GM23338 (cell line): ENCODE data around the gene BCR. TPM values are rescaled to one million over a fixed set of nuclear protein-coding genes. Genes with fewer than 3 reads are reported as not detected.

ENCODE experiments used
- ATAC-seq: fragments of 200-7000 bp; cut with Tn5 transposase; 3 replicates; pipeline ENCODE4 v1.9.1; 2020
- DNase-seq: peaks from one replicate; pipeline ENCODE4 v3.0.0-alpha.2; 2015; ENCODE audit warnings: low spot score
- H2AFZ ChIP-seq: fragments of 200-600 bp; sonication (generic); 2 replicates; pipeline ENCODE4 v1.8.0; 2016; ENCODE audit warnings: antibody characterized with exemption, mild to moderate bottlenecking, moderate library complexity
- H3F3A ChIP-seq: fragments of 200-600 bp; sonication (generic); replicated peaks from 2 replicates; pipeline ENCODE4 v1.8.0; 2017; ENCODE audit warnings: antibody characterized with exemption, mixed run types, low read depth
- H3K27ac ChIP-seq: fragments of 200-600 bp; sonication (generic); 2 replicates; pipeline ENCODE4 v1.6.1; 2016; ENCODE audit warnings: low read depth
- H3K27me3 ChIP-seq: fragments of 200-600 bp; sonication (generic); 2 replicates; pipeline ENCODE4 v1.8.0; 2016; ENCODE audit warnings: mild to moderate bottlenecking, mixed run types, moderate library complexity; ENCODE audit not compliant: insufficient read depth
- H3K36me3 ChIP-seq: fragments of 200-600 bp; sonication (generic); 2 replicates; pipeline ENCODE4 v1.8.0; 2016; ENCODE audit warnings: mild to moderate bottlenecking; ENCODE audit not compliant: insufficient read depth
- H3K4me1 ChIP-seq: fragments of 200-600 bp; sonication (generic); 2 replicates; pipeline ENCODE4 v1.8.0; 2016; ENCODE audit warnings: mild to moderate bottlenecking, moderate library complexity; ENCODE audit not compliant: insufficient read depth
- H3K4me2 ChIP-seq: fragments of 200-600 bp; sonication (generic); 2 replicates; pipeline ENCODE4 v1.7.1; 2017; ENCODE audit warnings: mixed run types
- H3K4me3 ChIP-seq: fragments of 200-600 bp; sonication (generic); 2 replicates; pipeline ENCODE4 v1.6.1; 2016; ENCODE audit warnings: mixed run types
- H3K79me2 ChIP-seq: fragments of 200-600 bp; sonication (generic); replicated peaks from 2 replicates; pipeline ENCODE4 v1.8.0; 2017; ENCODE audit warnings: mild to moderate bottlenecking; ENCODE audit not compliant: insufficient read depth
- H3K9me2 ChIP-seq: fragments of 200-600 bp; sonication (generic); 2 replicates; pipeline ENCODE4 v1.8.0; 2017; ENCODE audit not compliant: insufficient read depth
- H4K20me1 ChIP-seq: fragments of 200-600 bp; sonication (generic); replicated peaks from 2 replicates; pipeline ENCODE4 v1.8.0; 2017; ENCODE audit warnings: mild to moderate bottlenecking; ENCODE audit not compliant: insufficient read depth
- H3K27ac Mint-ChIP-seq: 2 replicates; pipeline ENCODE4 v1.8.0; 2020; ENCODE audit warnings: inconsistent platforms, mild to moderate bottlenecking, moderate library complexity, mixed read lengths
- H3K27me3 Mint-ChIP-seq: 3 replicates; pipeline ENCODE4 v1.8.0; 2022; ENCODE audit warnings: low read depth, mild to moderate bottlenecking, moderate library complexity, mixed read lengths, inconsistent platforms; ENCODE audit not compliant: insufficient read depth, poor library complexity
- H3K36me3 Mint-ChIP-seq: 3 replicates; pipeline ENCODE4 v1.8.0; 2021; ENCODE audit warnings: low read depth, mild to moderate bottlenecking, inconsistent platforms, moderate library complexity, mixed read lengths
- H3K4me1 Mint-ChIP-seq: 3 replicates; pipeline ENCODE4 v1.8.0; 2020; ENCODE audit warnings: mild to moderate bottlenecking, inconsistent platforms, mixed read lengths
- H3K4me3 Mint-ChIP-seq: 3 replicates; pipeline ENCODE4 v1.8.0; 2021; ENCODE audit warnings: moderate library complexity, mild to moderate bottlenecking, inconsistent platforms, mixed read lengths
- H3K9me3 Mint-ChIP-seq: 3 replicates; pipeline ENCODE4 v1.8.0; 2020; ENCODE audit warnings: moderate library complexity, mild to moderate bottlenecking, inconsistent platforms, mixed read lengths
- CREB1 ChIP-seq: fragments of 250-450 bp; sonication (Bioruptor Pico); IDR thresholded peaks from 2 replicates; pipeline ENCODE4 v1.5.0; 2020; ENCODE audit warnings: low read depth, mild to moderate bottlenecking, moderate library complexity
- EZH2 ChIP-seq: fragments of 200-600 bp; sonication (generic); IDR thresholded peaks from one replicate; pipeline ENCODE4 v1.8.0; 2017; ENCODE audit warnings: antibody characterized with exemption, mild to moderate bottlenecking, low read depth; ENCODE audit not compliant: unreplicated experiment
- EZH2phosphoT487 ChIP-seq: fragments of 200-600 bp; sonication (generic); IDR thresholded peaks from one replicate; pipeline ENCODE4 v1.8.1; 2018; ENCODE audit warnings: antibody characterized with exemption; ENCODE audit not compliant: unreplicated experiment
- JUNB ChIP-seq: IDR thresholded peaks from one replicate; pipeline ENCODE4 v1.6.1; 2016; ENCODE audit warnings: antibody characterized with exemption; ENCODE audit not compliant: unreplicated experiment
- NANOG ChIP-seq: IDR thresholded peaks from 2 replicates; pipeline ENCODE4 v1.6.1; 2016; ENCODE audit warnings: antibody characterized with exemption, borderline replicate concordance
- POLR2AphosphoS5 ChIP-seq: IDR thresholded peaks from 2 replicates; pipeline ENCODE4 v1.6.1; 2016; ENCODE audit warnings: antibody characterized with exemption, low read depth
- STAT1 ChIP-seq: IDR thresholded peaks from one replicate; pipeline ENCODE4 v1.6.1; 2016; ENCODE audit warnings: antibody characterized with exemption; ENCODE audit not compliant: unreplicated experiment
- ZNF114 ChIP-seq: fragments of 250-450 bp; sonication (Bioruptor Pico); IDR thresholded peaks from 2 replicates; pipeline ENCODE4 v1.5.0; 2020; ENCODE audit warnings: mild to moderate bottlenecking, moderate library complexity
- ZNF331 ChIP-seq: fragments of 250-450 bp; sonication (Bioruptor Pico); IDR thresholded peaks from 2 replicates; pipeline ENCODE4 v1.5.0; 2020; ENCODE audit warnings: low read depth, mild to moderate bottlenecking, moderate library complexity
- polyA plus RNA-seq: library from polyadenylated mRNA; unstranded; fragments of >200 nt; fragmentation: Nextera tagmentation; extraction: Ambion mirVana; gene quantifications from 2 replicates; pipeline ENCODE4 v1.2.1, GENCODE V29; 2016
- total RNA-seq: library from RNA; depleted of rRNA; stranded (reverse); fragments of >200 nt; shearing (Covaris generic); gene quantifications from 2 replicates; pipeline ENCODE4 v1.2.3, GENCODE V29; 2014
- TF ChIP-seq, protein P1 (sequence below): IDR thresholded peaks from one replicate; pipeline ENCODE4 v1.6.1; 2018; ENCODE audit warnings: antibody characterized with exemption; ENCODE audit not compliant: unreplicated experiment
- TF ChIP-seq, protein P2 (sequence below), 2 experiments: fragments of 200-600 bp in 1 of 2; sonication (generic) in 1 of 2; conservative IDR thresholded peaks; 2 replicates each; pipeline versions ENCODE4 v1.5.1 to v1.6.1; 2016 to 2017; ENCODE audit warnings: antibody characterized with exemption in 2 of 2, low read depth in 2 of 2, mild to moderate bottlenecking in 2 of 2, moderate library complexity in 1 of 2
- TF ChIP-seq, protein P3 (sequence below): fragments of 250-450 bp; sonication (Bioruptor Pico); IDR thresholded peaks from 2 replicates; pipeline ENCODE4 v1.5.0; 2020; ENCODE audit warnings: mild to moderate bottlenecking, moderate library complexity
- TF ChIP-seq, protein P4 (sequence below): IDR thresholded peaks from 2 replicates; pipeline ENCODE4 v1.6.1; 2016; ENCODE audit warnings: antibody characterized with exemption

Gene BCR
- total and polyA plus RNA-seq, 2 experiments from 2014 or later: 17.7 to 121 TPM

DNA sequence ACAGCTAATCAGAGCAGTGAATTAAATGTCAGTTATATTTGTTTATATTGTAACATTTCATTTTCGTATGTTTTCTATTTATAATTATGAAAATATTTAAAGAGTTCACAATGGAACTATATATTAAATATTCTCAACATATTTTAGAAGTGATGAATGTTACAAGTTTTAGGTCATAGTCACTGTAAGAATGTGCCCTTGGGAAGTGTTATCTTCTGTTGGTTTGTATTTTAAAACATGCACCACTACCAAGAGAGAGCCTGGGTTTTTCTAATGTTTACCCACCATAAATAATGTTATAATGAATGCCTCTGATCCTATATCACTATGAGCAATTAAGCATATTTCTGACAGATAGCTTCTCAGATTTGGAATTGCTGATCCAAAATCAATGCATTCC lies 171.0 kb downstream of the BCR start:
- peaks cover 79% of the 10 kb centered on the region for H3K27me3 ChIP-seq
- ATAC-seq (no peak), DNase-seq (no peak)
- H3F3A ChIP-seq: no peaks in the 10 kb centered on the region
- H3K4me1 ChIP-seq: no peaks in the 10 kb centered on the region
- no peaks in the 10 kb centered on the region for H3K9me2 ChIP-seq
- Mint-ChIP-seq H3K27me3 (peaks cover 12% of the 10 kb centered on the region), H3K27ac (no peak overlapping the region), H3K36me3 (no peaks in the 10 kb centered on the region), H3K4me3 (no peak overlapping the region), H3K9me3 (no peaks in the 10 kb centered on the region), H3K4me1 (no peaks in the 10 kb centered on the region)
- H3K27ac ChIP-seq: no peak overlapping the region
- H3K36me3 ChIP-seq: no peaks in the 10 kb centered on the region
- H3K4me2 ChIP-seq: no peak overlapping the region
- no peaks in the 10 kb centered on the region for H4K20me1 ChIP-seq
- no peak overlapping the region for H2AFZ ChIP-seq
- no peak for TF ChIP-seq CREB1 (CRISPR knock-in tag)
- no peak for TF ChIP-seq NANOG
- no peak for TF ChIP-seq STAT1
- no peak for TF ChIP-seq POLR2AphosphoS5
- TF ChIP-seq ZNF114 (CRISPR knock-in tag): no peak
- no peak for TF ChIP-seq ZNF331 (CRISPR knock-in tag)
- TF ChIP-seq, protein P1, sequence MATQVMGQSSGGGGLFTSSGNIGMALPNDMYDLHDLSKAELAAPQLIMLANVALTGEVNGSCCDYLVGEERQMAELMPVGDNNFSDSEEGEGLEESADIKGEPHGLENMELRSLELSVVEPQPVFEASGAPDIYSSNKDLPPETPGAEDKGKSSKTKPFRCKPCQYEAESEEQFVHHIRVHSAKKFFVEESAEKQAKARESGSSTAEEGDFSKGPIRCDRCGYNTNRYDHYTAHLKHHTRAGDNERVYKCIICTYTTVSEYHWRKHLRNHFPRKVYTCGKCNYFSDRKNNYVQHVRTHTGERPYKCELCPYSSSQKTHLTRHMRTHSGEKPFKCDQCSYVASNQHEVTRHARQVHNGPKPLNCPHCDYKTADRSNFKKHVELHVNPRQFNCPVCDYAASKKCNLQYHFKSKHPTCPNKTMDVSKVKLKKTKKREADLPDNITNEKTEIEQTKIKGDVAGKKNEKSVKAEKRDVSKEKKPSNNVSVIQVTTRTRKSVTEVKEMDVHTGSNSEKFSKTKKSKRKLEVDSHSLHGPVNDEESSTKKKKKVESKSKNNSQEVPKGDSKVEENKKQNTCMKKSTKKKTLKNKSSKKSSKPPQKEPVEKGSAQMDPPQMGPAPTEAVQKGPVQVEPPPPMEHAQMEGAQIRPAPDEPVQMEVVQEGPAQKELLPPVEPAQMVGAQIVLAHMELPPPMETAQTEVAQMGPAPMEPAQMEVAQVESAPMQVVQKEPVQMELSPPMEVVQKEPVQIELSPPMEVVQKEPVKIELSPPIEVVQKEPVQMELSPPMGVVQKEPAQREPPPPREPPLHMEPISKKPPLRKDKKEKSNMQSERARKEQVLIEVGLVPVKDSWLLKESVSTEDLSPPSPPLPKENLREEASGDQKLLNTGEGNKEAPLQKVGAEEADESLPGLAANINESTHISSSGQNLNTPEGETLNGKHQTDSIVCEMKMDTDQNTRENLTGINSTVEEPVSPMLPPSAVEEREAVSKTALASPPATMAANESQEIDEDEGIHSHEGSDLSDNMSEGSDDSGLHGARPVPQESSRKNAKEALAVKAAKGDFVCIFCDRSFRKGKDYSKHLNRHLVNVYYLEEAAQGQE: no peak
- TF ChIP-seq, protein P2, sequence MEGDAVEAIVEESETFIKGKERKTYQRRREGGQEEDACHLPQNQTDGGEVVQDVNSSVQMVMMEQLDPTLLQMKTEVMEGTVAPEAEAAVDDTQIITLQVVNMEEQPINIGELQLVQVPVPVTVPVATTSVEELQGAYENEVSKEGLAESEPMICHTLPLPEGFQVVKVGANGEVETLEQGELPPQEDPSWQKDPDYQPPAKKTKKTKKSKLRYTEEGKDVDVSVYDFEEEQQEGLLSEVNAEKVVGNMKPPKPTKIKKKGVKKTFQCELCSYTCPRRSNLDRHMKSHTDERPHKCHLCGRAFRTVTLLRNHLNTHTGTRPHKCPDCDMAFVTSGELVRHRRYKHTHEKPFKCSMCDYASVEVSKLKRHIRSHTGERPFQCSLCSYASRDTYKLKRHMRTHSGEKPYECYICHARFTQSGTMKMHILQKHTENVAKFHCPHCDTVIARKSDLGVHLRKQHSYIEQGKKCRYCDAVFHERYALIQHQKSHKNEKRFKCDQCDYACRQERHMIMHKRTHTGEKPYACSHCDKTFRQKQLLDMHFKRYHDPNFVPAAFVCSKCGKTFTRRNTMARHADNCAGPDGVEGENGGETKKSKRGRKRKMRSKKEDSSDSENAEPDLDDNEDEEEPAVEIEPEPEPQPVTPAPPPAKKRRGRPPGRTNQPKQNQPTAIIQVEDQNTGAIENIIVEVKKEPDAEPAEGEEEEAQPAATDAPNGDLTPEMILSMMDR (conservative IDR thresholded peaks at IDR 0.05; ENCODE audit: low read depth in 2 of 2): no peak
- no peak for TF ChIP-seq EZH2
- TF ChIP-seq JUNB: no peak
- no peak for TF ChIP-seq EZH2phosphoT487
- TF ChIP-seq, protein P3, sequence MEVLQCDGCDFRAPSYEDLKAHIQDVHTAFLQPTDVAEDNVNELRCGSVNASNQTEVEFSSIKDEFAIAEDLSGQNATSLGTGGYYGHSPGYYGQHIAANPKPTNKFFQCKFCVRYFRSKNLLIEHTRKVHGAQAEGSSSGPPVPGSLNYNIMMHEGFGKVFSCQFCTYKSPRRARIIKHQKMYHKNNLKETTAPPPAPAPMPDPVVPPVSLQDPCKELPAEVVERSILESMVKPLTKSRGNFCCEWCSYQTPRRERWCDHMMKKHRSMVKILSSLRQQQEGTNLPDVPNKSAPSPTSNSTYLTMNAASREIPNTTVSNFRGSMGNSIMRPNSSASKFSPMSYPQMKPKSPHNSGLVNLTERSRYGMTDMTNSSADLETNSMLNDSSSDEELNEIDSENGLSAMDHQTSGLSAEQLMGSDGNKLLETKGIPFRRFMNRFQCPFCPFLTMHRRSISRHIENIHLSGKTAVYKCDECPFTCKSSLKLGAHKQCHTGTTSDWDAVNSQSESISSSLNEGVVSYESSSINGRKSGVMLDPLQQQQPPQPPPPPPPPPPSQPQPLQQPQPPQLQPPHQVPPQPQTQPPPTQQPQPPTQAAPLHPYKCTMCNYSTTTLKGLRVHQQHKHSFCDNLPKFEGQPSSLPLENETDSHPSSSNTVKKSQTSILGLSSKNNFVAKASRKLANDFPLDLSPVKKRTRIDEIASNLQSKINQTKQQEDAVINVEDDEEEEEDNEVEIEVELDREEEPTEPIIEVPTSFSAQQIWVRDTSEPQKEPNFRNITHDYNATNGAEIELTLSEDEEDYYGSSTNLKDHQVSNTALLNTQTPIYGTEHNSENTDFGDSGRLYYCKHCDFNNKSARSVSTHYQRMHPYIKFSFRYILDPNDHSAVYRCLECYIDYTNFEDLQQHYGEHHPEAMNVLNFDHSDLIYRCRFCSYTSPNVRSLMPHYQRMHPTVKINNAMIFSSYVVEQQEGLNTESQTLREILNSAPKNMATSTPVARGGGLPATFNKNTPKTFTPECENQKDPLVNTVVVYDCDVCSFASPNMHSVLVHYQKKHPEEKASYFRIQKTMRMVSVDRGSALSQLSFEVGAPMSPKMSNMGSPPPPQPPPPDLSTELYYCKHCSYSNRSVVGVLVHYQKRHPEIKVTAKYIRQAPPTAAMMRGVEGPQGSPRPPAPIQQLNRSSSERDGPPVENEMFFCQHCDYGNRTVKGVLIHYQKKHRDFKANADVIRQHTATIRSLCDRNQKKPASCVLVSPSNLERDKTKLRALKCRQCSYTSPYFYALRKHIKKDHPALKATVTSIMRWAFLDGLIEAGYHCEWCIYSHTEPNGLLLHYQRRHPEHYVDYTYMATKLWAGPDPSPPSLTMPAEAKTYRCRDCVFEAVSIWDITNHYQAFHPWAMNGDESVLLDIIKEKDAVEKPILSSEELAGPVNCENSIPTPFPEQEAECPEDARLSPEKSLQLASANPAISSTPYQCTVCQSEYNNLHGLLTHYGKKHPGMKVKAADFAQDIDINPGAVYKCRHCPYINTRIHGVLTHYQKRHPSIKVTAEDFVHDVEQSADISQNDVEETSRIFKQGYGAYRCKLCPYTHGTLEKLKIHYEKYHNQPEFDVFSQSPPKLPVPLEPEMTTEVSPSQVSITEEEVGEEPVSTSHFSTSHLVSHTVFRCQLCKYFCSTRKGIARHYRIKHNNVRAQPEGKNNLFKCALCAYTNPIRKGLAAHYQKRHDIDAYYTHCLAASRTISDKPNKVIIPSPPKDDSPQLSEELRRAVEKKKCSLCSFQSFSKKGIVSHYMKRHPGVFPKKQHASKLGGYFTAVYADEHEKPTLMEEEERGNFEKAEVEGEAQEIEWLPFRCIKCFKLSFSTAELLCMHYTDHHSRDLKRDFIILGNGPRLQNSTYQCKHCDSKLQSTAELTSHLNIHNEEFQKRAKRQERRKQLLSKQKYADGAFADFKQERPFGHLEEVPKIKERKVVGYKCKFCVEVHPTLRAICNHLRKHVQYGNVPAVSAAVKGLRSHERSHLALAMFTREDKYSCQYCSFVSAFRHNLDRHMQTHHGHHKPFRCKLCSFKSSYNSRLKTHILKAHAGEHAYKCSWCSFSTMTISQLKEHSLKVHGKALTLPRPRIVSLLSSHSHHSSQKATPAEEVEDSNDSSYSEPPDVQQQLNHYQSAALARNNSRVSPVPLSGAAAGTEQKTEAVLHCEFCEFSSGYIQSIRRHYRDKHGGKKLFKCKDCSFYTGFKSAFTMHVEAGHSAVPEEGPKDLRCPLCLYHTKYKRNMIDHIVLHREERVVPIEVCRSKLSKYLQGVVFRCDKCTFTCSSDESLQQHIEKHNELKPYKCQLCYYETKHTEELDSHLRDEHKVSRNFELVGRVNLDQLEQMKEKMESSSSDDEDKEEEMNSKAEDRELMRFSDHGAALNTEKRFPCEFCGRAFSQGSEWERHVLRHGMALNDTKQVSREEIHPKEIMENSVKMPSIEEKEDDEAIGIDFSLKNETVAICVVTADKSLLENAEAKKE: no peak
- TF ChIP-seq, protein P4, sequence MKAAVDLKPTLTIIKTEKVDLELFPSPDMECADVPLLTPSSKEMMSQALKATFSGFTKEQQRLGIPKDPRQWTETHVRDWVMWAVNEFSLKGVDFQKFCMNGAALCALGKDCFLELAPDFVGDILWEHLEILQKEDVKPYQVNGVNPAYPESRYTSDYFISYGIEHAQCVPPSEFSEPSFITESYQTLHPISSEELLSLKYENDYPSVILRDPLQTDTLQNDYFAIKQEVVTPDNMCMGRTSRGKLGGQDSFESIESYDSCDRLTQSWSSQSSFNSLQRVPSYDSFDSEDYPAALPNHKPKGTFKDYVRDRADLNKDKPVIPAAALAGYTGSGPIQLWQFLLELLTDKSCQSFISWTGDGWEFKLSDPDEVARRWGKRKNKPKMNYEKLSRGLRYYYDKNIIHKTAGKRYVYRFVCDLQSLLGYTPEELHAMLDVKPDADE: no peak
- no peaks in the 10 kb centered on the region for H3K79me2 ChIP-seq
- H3K4me3 ChIP-seq: no peak overlapping the region
